ENCODE measurements around the gene ADK.

DNA sequence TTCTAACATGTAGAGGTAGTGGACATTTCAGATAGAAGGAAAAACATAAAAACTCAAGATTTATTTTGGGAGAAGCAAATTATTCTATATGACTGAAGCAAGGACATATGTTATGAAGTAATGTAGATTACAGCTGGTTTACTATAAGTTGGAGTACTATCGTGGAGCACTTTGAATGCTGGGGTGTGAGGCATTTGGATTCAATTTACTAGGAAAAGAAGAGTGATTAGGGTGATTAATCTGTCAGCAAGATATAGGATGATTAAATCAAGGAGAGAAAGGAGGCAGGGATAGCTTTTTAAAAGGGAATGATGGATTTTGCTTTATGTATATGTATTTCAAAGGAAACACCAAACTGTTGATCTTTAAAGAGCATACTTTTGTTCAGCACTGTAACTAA is 356.9 kb downstream of the ADK start:
- TF ChIP-seq, protein P1, sequence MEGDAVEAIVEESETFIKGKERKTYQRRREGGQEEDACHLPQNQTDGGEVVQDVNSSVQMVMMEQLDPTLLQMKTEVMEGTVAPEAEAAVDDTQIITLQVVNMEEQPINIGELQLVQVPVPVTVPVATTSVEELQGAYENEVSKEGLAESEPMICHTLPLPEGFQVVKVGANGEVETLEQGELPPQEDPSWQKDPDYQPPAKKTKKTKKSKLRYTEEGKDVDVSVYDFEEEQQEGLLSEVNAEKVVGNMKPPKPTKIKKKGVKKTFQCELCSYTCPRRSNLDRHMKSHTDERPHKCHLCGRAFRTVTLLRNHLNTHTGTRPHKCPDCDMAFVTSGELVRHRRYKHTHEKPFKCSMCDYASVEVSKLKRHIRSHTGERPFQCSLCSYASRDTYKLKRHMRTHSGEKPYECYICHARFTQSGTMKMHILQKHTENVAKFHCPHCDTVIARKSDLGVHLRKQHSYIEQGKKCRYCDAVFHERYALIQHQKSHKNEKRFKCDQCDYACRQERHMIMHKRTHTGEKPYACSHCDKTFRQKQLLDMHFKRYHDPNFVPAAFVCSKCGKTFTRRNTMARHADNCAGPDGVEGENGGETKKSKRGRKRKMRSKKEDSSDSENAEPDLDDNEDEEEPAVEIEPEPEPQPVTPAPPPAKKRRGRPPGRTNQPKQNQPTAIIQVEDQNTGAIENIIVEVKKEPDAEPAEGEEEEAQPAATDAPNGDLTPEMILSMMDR (IDR thresholded peaks at IDR 0.05; ENCODE audit: insufficient read depth, low read depth, low read length), result no peak
- TF ChIP-seq EZH2 (IDR thresholded peaks at IDR 0.05; ENCODE audit: insufficient read depth, low read length), result no peak
